Non-pigmented ciliary epithelial cell (primary cell): Measurements from ENCODE around the gene TACC3.

Experiments used
- DNase-seq: peaks from one replicate; pipeline ENCODE4 v3.0.0-alpha.2; 2010; ENCODE audit warnings: low read depth

The TACC3 gene

GRCh38 chr4:1746919-1747602, 25.7 kb downstream of the TACC3 start:
- DNase-seq, result no peak

- no peak for DNase-seq
These were observed 26.3 kb downstream of the TACC3 start for GRCh38 chr4:1747603-1747967.

GRCh38 chr4:1748465-1748995, 27.2 kb downstream of the TACC3 start:
- DNase-seq, result no peak

- DNase-seq, result no peak
These were observed 28.0 kb downstream of the TACC3 start for GRCh38 chr4:1749370-1749769.

- DNase-seq, result no peak
These were observed 28.5 kb downstream of the TACC3 start for GRCh38 chr4:1749826-1750225.

GRCh38 chr4:1750381-1751154, 29.2 kb downstream of the TACC3 start:
- DNase-seq, result no peak

- DNase-seq, result no peak
These were observed 30.0 kb downstream of the TACC3 start for GRCh38 chr4:1751155-1751918.

GRCh38 chr4:1751919-1752283, 30.6 kb downstream of the TACC3 start:
- DNase-seq, result no peak

GRCh38 chr4:1752284-1753041, 31.1 kb downstream of the TACC3 start:
- DNase-seq, result no peak

- no peak for DNase-seq
These were observed 32.0 kb downstream of the TACC3 start for GRCh38 chr4:1753294-1753696.

- no peak for DNase-seq
These were observed 32.5 kb downstream of the TACC3 start for GRCh38 chr4:1753697-1754311.

- DNase-seq, result no peak
These were observed 33.0 kb downstream of the TACC3 start for GRCh38 chr4:1754336-1754735.

- DNase-seq, result no peak
These were observed 34.0 kb downstream of the TACC3 start for GRCh38 chr4:1755297-1755696.

- no peak for DNase-seq
These were observed 34.8 kb downstream of the TACC3 start for GRCh38 chr4:1756079-1756478.

- no peak for DNase-seq
These were observed 35.8 kb downstream of the TACC3 start for GRCh38 chr4:1756893-1757779.

- no peak for DNase-seq
These were observed 36.5 kb downstream of the TACC3 start for GRCh38 chr4:1757836-1758235.

- no peak for DNase-seq
These were observed 37.2 kb downstream of the TACC3 start for GRCh38 chr4:1758306-1759121.

- DNase-seq, result no peak
These were observed 38.0 kb downstream of the TACC3 start for GRCh38 chr4:1759170-1759817.

- no peak for DNase-seq
These were observed 38.5 kb downstream of the TACC3 start for GRCh38 chr4:1759818-1760223.
